ENCODE results near the gene CACNA1D.

CACNA1D gene

DNA sequence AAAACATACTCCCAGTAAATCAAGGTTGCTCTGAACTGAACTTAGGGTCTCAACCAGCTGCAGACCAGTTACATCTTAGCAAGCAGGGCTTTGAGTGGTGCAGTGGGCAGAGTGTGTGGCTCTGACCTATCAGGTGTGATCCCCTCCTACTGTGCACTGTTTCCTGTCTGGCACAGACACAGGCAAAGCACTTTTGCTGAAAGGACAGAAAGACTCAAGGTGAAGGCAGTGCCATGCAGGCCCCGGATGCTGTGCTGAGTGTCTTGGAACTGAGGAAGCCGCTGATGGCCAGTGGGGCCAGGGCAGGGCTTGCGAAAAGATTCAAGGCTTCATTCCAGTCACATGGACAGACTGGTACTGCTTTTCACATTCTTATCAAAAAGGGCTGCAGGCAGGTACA is 85.2 kb downstream of the CACNA1D start:
- no peak for DNase-seq (ENCODE audit: low read depth)

DNA sequence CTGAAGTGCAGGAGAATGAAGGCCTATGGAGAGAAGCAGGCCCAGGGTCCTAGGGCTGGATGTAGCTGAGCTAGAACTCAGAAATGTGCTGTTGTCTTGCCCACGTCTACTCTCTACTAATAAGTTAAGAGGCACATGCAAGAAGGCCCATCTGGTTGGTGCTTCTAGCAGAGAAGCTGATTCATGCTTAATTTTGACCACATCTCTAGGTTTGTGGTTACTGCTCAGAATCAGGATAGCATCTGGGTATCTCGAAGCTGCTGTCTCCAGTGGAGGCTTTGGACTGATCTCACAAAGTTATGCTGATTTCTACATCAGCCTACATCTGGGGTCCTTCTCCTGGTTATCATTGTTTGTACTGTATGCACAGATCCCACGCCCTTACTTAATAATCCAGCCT is 87.3 kb downstream of the CACNA1D start:
- DNase-seq (ENCODE audit: low read depth): peak; percentile 25

DNA sequence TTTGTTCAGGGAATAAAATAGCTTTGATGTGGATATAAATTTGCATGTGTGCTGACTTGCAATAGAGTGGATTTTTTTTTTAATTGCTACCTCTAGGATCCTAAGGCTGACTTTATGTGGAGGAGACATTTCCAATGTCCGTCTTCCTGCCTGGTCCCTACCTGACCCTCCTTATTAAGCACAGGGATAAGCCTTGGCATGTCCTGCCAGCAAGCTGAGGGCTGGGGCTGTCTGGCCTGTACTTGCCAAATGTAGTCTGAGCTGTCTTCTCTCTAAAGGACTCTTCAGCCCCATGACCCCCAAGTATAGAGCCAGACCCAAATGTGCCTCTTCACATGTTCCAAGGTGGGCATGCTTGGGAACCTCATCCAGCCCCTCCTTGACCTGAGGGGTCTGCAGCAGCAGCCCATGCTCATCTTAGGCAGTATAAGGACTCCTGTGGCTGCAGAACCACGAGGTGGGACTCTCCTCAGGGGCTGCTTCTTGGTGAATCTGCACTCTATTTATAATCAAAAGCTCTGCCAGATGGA is 88.8 kb downstream of the CACNA1D start:
- no peak for DNase-seq (ENCODE audit: low read depth)

DNA sequence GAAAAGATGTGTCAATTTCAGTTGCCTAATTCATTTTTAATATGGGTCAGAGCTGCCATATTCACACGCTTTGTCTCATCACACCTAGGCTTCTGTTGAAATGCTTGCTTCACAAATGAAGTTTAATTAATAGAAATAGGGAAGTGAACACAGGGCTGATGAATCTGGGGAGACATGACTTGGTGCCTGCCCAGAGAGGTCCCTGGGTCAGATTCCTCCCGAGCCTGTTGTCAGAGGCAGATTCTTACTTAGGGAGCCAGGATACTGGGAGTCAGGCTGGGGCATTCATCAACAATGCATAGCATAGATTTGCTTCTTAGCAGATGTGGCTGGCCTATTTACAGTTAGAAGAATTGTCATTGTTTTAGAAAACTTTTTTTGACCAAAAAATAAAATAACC is 90.6 kb downstream of the CACNA1D start:
- DNase-seq (ENCODE audit: low read depth): no peak

DNA sequence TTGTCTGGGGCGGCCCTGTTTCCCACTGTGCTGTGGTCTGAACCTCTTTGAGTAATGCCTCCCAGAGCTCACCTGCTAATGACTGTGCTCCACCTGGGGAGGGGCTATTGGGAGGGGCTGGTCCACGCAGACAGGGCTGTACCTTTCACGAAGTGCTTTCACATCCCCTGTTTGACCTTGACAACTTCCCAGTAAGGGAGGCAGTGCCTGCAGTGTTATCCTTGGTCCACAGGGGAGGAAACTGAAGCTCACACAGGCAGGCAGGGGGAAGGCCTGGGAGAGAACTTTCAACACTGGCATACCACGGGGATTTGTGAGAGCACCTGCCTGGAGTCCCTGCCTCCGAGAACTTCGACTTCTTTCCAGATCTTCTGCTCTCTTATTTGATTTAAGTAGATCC is 91.2 kb downstream of the CACNA1D start:
- no peak for DNase-seq (ENCODE audit: low read depth)

DNA sequence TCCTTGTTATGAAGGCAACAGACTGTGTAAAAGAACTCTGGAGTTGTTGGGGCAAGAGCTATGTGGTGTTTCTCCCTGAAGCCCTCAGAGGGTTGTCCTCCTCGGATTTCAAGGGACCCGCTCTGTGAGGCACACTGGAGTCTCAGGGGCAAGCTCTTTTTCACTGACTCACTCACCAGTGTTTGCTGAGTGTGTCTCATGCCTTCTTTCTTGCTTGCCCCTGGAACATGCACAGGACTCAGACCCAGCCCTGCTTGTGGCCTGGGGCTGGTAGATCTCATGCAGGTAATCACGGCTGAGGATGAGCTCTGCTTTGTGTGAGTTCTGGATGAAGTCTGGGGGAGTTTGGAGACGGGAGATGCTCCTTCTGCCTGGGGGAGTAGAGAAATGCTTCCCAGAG is 93.7 kb downstream of the CACNA1D start:
- no peak for DNase-seq (ENCODE audit: low read depth)

DNA sequence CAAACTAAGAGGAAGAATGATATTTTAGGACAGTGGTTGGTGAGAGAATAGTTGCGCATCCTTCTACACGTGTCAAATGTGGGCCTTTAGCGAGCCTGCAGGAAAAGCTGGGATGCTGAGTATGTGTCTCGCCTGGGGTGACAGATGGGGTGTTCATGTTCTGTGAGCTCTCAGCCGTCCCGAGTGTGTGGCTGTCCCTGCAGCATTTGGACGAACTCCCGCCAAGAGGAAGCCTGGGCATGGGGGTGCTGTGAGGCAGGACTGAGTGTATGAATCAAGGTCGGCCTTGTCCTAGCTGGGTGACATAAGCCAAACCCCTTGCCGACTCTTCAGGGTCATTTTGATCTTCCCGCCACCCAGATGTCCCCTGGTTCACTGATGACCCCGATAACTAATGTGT is 94.8 kb downstream of the CACNA1D start:
- DNase-seq (ENCODE audit: low read depth): no peak

DNA sequence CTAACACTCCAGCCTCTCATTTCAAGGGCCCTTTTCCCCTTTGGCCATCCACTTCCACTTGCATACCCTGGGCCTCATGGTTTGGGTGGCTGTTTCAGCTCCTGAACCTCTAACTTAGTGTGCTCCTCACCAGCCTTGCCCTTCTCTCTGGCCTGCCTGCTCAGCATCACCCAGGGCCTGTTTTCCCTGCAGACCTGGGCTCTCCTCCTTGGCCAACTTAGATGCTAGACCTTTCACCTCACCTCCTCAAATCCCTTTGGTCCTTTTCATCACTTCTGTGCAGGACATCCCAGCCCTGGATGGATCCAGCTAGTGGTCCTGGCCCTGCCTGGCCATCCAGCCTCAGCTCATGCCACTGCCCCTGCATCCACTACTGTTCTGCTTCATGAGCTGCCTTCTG is 95.4 kb downstream of the CACNA1D start:
- DNase-seq (ENCODE audit: low read depth): no peak

DNA sequence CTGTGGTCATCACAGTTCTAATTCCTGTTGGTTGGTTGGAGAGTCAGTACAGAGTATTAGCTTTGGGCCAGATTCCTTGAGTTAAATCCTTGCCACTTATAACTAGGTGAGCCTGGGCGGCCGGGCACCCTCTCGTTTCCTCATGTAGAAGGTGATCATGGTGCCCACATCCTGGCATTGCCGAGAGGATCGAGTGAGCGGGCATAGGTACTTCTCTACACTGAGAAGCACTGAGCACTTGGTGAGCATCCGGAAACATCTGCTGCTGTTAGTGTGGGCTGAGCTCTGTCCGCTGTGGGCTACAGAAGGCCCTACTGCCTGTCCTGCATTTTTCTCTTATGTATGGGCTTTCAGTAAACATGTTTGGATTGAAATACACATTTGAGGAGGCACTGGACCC is 96.2 kb downstream of the CACNA1D start:
- no peak for DNase-seq (ENCODE audit: low read depth)

DNA sequence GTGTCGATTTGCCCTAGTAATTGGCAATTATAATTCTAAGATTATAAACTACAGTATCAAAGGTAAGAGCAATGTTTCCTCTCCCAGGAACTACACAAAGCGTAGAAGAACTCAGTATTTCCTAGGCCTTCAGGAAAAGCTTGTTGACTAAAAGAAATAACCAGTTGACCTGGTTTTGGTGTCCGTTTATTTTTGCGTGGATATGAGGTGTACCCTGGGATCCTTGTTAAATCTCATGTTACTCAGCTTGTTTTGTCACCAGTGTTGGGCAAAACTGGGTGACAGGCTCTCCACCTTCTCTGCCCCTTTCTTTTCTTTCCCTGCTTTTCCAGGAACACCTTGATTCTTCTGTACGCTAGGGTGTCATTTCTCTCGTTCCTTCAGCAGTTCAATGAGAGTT is 97.2 kb downstream of the CACNA1D start:
- DNase-seq (ENCODE audit: low read depth): no peak

DNA sequence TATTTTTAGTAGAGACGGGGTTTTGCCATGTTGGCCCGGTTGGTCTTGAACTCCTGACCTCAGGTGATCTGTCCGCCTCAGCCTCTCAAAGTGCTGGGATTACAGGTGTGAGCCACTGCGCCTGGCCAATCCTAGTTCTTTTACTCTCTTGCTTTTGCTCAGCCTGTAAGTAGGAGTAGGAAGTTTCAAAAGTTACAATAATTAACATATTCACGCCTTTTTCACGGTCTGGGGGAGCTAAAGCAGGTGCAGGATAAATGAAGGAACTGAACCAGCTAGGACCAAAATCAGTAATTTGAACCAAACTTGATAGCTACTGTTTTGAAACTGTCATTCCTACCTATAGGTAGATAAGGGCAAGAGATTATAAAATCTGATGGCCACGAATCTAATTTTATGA is 98.5 kb downstream of the CACNA1D start:
- DNase-seq (ENCODE audit: low read depth): no peak

DNA sequence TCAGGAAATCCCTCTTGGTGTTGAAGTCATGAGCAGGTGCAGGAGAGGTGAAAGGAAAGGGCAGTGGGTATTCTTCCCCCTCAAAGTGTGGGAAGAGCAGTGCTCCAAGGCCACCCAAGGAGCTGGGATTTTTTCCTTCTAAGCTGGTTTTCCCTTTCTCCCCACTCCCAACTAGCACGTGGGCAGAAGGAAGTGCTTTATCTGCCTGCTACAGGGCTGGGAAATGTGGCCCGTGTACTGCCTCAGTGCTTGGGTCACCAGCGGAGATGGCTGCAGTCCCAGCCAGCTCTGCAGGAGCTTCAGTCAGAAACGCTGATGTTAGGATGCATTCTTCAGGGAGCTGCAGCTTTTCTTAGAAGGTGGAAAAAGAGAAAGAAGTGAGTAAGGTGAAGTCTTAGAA is 99.2 kb downstream of the CACNA1D start:
- DNase-seq (ENCODE audit: low read depth): no peak

DNA sequence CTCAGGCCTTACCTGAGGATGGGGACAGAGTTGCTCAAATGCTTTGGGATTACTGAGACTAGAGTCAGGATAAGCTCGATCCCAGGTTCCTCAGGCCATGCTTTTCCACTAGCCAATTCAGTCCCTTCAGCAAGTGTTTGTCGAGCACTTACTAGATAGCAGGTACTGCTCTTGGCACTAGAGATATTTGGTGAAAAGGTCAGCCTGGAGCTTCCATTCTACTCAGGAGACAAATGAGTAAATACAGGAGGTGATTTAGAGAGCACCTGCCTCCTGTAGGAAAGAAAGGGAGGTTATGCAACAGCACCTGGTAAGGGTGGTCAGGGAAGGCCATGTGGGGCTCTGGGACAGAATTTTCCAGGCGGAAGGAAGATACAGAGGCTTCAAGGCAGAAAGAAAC is 99.9 kb downstream of the CACNA1D start:
- DNase-seq (ENCODE audit: low read depth): no peak

DNA sequence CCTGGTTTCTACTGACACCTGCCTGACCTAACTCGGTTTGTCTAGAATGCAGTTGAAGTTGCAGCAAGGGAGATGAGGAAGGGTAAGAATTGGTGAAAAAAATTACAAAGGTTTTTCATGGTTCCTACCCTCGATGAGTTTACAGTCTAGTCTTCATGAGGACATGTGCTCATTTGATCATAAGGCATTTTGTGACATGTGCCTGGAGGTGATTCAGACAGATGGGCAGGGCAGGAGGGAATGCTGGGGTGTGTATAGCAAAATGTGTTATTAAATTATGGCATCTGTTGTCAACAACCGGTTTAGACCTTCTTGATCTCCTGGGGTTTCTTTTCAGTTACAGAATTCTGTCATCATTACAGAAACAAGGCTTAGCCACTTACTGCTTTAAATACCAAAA is 101.2 kb downstream of the CACNA1D start:
- DNase-seq (ENCODE audit: low read depth): no peak

DNA sequence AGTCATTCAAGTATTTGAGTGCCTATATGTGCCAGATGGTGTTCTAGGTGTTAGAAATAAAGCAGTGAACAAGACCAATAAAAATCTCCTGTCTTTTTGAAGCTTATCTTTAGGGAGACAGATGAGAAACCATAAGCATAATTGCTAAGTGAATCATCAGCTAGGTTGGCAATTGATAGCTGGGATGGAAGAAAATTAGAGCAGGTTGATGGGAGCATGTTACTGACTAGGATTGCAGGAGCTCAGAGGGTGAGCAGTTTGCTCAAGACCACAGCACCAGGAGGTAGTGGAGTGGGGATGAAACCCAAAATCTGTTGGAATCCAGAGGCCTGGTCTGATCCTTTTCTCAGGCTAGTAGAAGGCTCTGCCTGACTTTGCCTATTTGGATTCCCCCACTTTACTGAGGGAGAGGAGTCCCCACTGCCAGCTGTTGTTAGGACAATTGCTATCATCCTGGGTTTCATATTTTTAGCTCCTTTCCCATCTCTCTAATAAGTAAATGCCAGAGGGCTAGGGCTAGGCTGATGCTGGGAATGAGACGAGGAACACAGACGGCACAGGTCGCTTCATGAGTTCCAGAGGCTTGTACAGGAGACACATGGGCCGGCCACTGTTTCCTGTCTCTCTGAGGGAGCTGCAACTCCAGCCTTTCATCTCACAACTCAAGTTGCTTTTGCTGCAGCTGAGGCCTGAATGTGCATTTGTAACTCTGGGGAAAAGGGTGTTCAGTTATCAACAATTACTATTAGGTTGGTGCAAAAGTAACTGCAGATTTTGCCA is 102.9 kb downstream of the CACNA1D start:
- no peak for DNase-seq (ENCODE audit: low read depth)

DNA sequence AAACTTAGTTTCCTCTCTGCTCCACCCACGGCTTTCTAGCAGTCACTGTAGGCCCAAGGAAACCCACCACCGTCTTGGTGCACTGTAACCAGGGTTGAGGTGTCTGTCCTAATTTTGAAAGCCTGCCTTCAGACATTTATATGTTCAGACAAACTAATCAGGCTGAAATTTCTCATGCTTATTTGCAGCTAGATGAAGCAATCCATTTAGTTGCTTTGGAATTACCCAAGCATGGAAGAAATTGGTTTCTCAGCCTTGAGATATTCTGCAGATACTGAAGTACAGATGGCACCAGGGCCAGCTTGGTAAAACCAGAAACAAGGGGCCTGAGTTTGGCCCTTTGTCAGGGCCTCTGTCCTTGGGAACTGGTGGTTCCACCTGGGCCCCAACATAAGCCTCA is 105.4 kb downstream of the CACNA1D start:
- DNase-seq (ENCODE audit: low read depth): no peak

DNA sequence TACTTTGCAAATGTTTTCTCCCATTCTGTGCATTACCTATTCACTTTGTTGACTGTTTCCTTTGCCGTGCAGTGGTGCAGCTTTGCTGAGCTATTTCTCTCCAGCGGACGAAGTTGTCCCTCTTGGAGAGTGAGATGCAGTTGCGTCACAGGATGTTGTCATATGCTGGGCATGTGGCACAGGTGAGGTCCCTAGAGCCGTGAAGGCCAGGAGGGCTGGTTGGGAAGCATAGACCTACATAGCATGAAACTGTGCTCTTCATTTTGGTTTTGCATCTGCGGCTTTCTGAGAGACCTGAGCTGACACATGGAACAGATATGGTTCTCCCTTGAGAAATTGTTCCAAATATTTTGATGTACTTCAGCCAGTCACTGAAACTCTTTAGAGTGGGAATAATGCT is 108.5 kb downstream of the CACNA1D start:
- DNase-seq (ENCODE audit: low read depth): no peak

DNA sequence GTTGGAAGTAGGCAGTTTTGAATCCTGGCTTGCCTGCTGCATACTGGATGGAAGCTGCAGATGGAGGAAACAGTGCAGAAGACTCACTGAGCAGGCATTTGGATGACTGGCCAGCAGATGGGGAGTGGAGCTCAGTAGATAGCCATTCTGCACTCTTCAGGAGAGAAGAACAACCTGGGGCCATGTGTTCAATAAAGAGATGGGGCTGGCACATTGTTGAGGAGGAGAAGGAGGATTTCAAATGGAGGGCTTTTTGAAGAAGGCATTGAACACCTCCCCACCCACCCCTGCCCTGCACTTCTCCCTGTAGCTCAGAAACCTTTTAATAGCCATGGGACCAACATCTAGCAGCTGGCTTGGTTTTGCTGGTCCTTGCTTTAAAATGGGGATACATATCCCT is 109.8 kb downstream of the CACNA1D start:
- no peak for DNase-seq (ENCODE audit: low read depth)

DNA sequence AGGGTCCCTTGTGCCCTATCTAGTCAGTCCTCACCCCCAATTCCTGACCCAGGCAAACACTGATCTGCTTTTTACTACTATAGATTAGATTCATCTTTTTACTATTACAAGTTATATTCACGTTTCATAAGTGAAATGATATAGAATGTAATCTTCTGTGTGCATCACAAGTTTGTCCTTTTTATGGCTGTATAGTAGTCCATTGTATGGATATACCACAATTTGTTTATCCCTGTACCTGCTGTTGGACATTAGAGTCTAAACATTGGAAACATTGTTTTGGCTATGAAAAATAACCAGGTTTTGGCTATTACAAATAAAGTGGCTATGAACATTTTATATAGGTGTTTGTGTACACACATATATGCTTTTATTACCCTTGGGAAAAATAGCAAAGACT is 112.4 kb downstream of the CACNA1D start:
- DNase-seq (ENCODE audit: low read depth): no peak

DNA sequence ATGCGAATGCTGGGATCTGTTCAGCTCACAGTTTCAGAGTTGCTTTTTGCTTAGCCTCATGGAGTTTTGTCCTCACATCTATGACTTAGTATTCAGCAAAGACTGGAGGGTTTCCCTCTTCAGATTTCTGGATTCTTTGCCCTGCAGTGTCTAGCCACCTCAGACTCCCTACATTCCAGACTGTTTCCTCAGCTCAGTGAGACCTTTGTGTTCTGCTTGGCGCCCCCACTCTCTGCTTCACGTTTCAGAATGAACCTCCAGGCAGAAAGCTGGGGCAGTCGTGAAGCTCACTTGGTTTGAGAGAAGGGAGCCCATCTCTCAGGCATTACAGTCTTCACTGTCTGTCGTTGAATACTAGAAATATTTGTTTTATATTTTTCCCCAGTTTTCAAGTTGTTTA is 118.1 kb downstream of the CACNA1D start:
- no peak for DNase-seq (ENCODE audit: low read depth)

DNA sequence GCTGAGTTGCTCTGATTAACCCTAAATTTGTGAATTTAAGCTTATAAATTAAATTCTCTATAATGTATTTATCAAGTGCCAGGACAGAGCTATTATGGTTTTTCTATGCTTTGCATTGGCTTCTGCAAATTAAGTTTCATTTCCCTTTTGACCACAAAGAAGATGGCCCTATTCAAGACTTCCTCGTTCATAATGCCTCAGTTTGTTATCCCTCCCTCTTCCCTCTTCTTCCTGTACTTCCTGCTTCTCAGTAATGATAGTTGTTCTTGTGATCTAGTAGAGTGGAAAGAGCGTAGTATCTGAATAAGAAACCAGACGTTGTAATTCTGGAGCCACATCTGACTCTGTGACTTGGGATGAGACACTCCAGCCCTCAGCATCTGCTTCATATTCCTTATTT is 118.7 kb downstream of the CACNA1D start:
- DNase-seq (ENCODE audit: low read depth): no peak

DNA sequence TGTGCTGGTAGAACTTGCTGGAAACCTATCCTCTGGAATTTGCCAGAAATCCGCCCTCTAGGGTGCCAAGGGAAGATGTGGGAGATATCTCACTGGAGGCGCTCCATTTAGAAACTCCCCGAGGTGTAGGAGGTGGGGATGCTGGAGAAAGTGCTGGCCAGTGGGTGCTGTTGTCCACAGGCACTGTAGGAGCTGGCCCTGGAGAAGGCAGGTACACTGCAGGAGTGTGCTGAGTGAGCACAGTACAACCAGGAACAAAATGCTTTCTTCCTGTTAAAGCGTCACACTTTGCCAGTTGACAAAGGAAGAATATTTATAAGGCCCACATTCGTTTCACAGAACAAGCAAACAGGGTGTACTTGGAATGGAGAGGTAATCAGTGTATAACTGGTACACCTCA is 119.9 kb downstream of the CACNA1D start:
- no peak for DNase-seq (ENCODE audit: low read depth)

DNA sequence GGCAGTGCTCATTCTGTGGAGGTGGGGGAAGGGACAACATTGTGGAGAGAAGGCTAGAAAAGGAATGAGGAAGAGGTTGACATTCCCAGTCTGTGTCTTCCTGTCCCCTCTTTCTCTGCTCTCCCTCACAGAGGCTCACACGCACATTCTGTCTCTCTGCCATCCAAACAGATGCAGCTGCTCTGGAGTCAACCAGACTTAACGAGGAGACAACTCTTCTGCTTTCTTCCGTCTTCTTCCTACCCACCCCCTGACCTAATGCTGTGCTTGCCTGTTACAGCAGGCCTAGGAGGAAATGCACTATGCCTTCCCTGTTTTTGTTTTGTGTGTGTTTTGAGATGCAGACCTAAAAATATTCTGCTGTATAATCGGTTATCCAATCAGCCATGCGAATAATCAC is 121.9 kb downstream of the CACNA1D start:
- DNase-seq (ENCODE audit: low read depth): no peak
